ENCODE data around the gene SPOCK2. TPM values are rescaled to one million over a fixed set of nuclear protein-coding genes. Genes with fewer than 3 reads are reported as not detected.

SPOCK2 gene
- total RNA-seq, 1 experiment from 2014 or later: 0.33 TPM

- no peak overlapping the region for H3K9ac ChIP-seq (ENCODE audit: low read length)
- no peak overlapping the region for H3K27ac ChIP-seq (ENCODE audit: low read length)
- DNase-seq (no peak), ATAC-seq (no peak)
- H3K9me3 ChIP-seq (ENCODE audit: low read length): no peaks in the 10 kb centered on the region
- no peak overlapping the region for H2AFZ ChIP-seq (ENCODE audit: low read length)
- H3K79me2 ChIP-seq (ENCODE audit: low read length): no peaks in the 10 kb centered on the region
- H3K9me2 ChIP-seq (replicated peaks; ENCODE audit: low read length): no peaks in the 10 kb centered on the region
- peaks cover 3% of the 10 kb centered on the region for H3K4me1 ChIP-seq (ENCODE audit: insufficient read depth, low read length)
- no peak overlapping the region for H3K4me3 ChIP-seq (ENCODE audit: low read length)
- H3F3A ChIP-seq (ENCODE audit: low read length, unreplicated experiment): no peaks in the 10 kb centered on the region
- ChIA-PET POLR2A (ENCODE audit: unreplicated experiment) (no interaction called here), CTCF (no interaction called here)
- no peaks in the 10 kb centered on the region for H3K36me3 ChIP-seq (ENCODE audit: low read depth, low read length)
- TF ChIP-seq EZH2 (IDR thresholded peaks at IDR 0.05; ENCODE audit: low read length, unreplicated experiment) (no peak), EZH2phosphoT487 (IDR thresholded peaks at IDR 0.05; ENCODE audit: borderline replicate concordance, low read length) (no peak)
- TF ChIP-seq, protein P1, sequence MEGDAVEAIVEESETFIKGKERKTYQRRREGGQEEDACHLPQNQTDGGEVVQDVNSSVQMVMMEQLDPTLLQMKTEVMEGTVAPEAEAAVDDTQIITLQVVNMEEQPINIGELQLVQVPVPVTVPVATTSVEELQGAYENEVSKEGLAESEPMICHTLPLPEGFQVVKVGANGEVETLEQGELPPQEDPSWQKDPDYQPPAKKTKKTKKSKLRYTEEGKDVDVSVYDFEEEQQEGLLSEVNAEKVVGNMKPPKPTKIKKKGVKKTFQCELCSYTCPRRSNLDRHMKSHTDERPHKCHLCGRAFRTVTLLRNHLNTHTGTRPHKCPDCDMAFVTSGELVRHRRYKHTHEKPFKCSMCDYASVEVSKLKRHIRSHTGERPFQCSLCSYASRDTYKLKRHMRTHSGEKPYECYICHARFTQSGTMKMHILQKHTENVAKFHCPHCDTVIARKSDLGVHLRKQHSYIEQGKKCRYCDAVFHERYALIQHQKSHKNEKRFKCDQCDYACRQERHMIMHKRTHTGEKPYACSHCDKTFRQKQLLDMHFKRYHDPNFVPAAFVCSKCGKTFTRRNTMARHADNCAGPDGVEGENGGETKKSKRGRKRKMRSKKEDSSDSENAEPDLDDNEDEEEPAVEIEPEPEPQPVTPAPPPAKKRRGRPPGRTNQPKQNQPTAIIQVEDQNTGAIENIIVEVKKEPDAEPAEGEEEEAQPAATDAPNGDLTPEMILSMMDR (conservative IDR thresholded peaks at IDR 0.05; ENCODE audit: low read depth, low read length): no peak
- H4K20me1 ChIP-seq (ENCODE audit: low read length): no peaks in the 10 kb centered on the region
- intact Hi-C loops (cut with micrococcal nuclease): no loop called here
- BruUV-seq (replicated peaks): no TSS peak
- H3K27me3 ChIP-seq (ENCODE audit: low read length): no peaks in the 10 kb centered on the region
- H3K4me2 ChIP-seq (ENCODE audit: low read length): no peak overlapping the region
Measured at GRCh38 chr10:72114706-72115450, 26.5 kb upstream of the SPOCK2 start.

DNA sequence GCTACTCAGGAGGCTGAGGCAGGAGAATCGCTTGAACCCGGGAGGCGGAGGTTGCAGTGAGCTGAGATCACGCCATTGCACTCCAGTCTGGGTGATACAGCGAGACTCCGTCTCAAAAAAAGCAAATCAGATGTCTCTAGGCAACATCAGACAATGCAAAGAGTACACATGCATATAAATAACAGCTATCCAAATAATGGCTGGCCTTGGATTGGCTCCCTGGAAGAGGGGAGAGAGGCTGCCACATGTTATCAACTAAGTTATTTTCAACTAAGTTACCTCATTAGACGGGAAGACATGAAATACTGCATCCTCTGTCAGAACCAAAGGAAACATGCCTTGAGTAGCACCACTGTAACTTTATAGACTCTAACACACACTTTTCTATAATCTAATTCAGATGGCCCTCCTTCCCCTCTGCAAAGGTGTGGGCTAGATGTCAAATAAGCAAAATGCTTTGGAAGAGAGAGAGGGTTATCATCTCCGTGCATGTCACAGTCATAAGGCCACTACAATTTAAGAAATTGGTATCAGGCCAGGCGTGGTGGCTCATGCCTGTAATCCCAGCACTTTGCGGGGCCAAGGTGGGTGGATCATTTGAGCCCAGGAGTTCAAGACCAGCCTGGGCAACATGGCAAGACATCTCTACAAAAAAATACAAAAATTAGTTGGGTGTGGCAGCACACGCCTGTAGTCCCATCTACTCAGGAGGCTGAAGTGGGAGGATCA, 22.5 kb upstream of the SPOCK2 start:
- DNase-seq (no peak), ATAC-seq (no peak)
- Histone ChIP-seq H3F3A (ENCODE audit: low read length, unreplicated experiment) (no peaks in the 10 kb centered on the region), H3K9me2 (replicated peaks; ENCODE audit: low read length) (no peaks in the 10 kb centered on the region), H3K4me3 (ENCODE audit: low read length) (no peak overlapping the region), H3K4me2 (ENCODE audit: low read length) (no peak overlapping the region), H3K9me3 (ENCODE audit: low read length) (no peaks in the 10 kb centered on the region), H3K79me2 (ENCODE audit: low read length) (no peaks in the 10 kb centered on the region), H3K36me3 (ENCODE audit: low read depth, low read length) (no peaks in the 10 kb centered on the region), H3K27me3 (ENCODE audit: low read length) (no peaks in the 10 kb centered on the region), H3K4me1 (ENCODE audit: insufficient read depth, low read length) (peaks cover 41% of the 10 kb centered on the region), H4K20me1 (ENCODE audit: low read length) (no peaks in the 10 kb centered on the region), H2AFZ (ENCODE audit: low read length) (no peak overlapping the region), H3K27ac (ENCODE audit: low read length) (no peak overlapping the region), H3K9ac (ENCODE audit: low read length) (no peak overlapping the region)
- POLR2A ChIA-PET (ENCODE audit: unreplicated experiment): no interaction called here
- no TSS peak for BruUV-seq (replicated peaks)
- intact Hi-C loops (cut with micrococcal nuclease): no loop called here
- TF ChIP-seq EZH2phosphoT487 (IDR thresholded peaks at IDR 0.05; ENCODE audit: borderline replicate concordance, low read length) (no peak), EZH2 (IDR thresholded peaks at IDR 0.05; ENCODE audit: low read length, unreplicated experiment) (no peak)
- TF ChIP-seq, protein P1 (conservative IDR thresholded peaks at IDR 0.05; ENCODE audit: low read depth, low read length): no peak
- CTCF ChIA-PET: no interaction called here

DNA sequence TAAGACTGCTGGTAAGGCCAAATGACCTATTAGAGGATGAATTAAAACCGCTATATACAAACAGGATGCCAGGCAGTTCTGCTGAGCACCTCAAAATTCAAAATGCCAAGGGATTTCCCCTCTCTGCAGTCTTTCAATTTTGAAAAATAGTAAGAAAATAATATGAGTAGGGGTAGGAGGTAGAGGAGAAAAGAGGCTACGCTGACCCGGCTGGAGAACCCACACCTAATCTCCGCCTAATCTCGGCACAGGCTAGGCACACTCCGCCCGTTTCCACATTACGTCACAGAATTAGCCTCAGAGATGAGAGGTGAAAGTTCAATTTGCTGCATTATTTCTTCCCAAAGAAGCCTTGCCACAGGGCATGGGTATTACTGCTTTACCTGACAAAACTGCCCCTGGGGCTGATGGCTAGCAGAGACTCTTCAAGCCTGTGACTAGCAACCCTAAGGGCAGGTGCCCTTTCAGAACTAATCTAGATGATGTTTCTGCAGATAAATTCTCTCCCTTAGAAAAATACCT, 21.3 kb upstream of the SPOCK2 start:
- Histone ChIP-seq H3K9me3 (ENCODE audit: low read length) (no peaks in the 10 kb centered on the region), H3K36me3 (ENCODE audit: low read depth, low read length) (no peaks in the 10 kb centered on the region), H3K4me3 (ENCODE audit: low read length) (no peak overlapping the region), H4K20me1 (ENCODE audit: low read length) (no peaks in the 10 kb centered on the region), H3K4me1 (ENCODE audit: insufficient read depth, low read length) (peaks cover 41% of the 10 kb centered on the region), H3F3A (ENCODE audit: low read length, unreplicated experiment) (no peaks in the 10 kb centered on the region), H3K79me2 (ENCODE audit: low read length) (no peaks in the 10 kb centered on the region), H3K27ac (ENCODE audit: low read length) (peak overlapping the region; percentile 20), H3K9me2 (replicated peaks; ENCODE audit: low read length) (no peaks in the 10 kb centered on the region), H3K27me3 (ENCODE audit: low read length) (no peaks in the 10 kb centered on the region), H3K9ac (ENCODE audit: low read length) (no peak overlapping the region), H2AFZ (ENCODE audit: low read length) (no peak overlapping the region), H3K4me2 (ENCODE audit: low read length) (no peak overlapping the region)
- no peak for TF ChIP-seq EZH2phosphoT487 (IDR thresholded peaks at IDR 0.05; ENCODE audit: borderline replicate concordance, low read length)
- TF ChIP-seq EZH2 (IDR thresholded peaks at IDR 0.05; ENCODE audit: low read length, unreplicated experiment): no peak
- TF ChIP-seq, protein P1 (conservative IDR thresholded peaks at IDR 0.05; ENCODE audit: low read depth, low read length): no peak
- no peak for ATAC-seq
- CTCF ChIA-PET: no interaction called here
- BruUV-seq (replicated peaks): no TSS peak
- intact Hi-C loops (cut with micrococcal nuclease): no loop called here
- POLR2A ChIA-PET (ENCODE audit: unreplicated experiment): no interaction called here
- no peak for DNase-seq
